ENCODE results near the gene PIEZO1. TPM values are rescaled to one million over a fixed set of nuclear protein-coding genes. Genes with fewer than 3 reads are reported as not detected.
A peak's percentile ranks its signal among the peaks of the same experiment; 100 is the strongest.

Gene PIEZO1
- total and polyA plus RNA-seq, 10 of the 15 experiments (the other 5 are each of a cell fraction or from before 2014, with no cell fraction given) = 1.3 to 169 (median 33.4) TPM

GRCh38 chr16:88681709-88682451 lies 103.1 kb downstream of the PIEZO1 start (continued):
- TF ChIP-seq MLLT1 (IDR thresholded peaks at IDR 0.05) (no peak; the same call in 1 of the 2 replicates), HSF1 (IDR thresholded peaks at IDR 0.05; ENCODE audit: low read depth, low read length) (no peak), SIX5 (IDR thresholded peaks at IDR 0.05; ENCODE audit: low read depth, low read length, severe bottlenecking) (no peak), PML (IDR thresholded peaks at IDR 0.05; ENCODE audit: low read length) (no peak), ZNF592 (IDR thresholded peaks at IDR 0.05) (no peak), MEF2A (IDR thresholded peaks at IDR 0.05; ENCODE audit: insufficient read depth, low read depth, low read length) (0 out of 2 replicates have a peak, but pooled peaks have one; percentile 51), CBX3 (IDR thresholded peaks at IDR 0.05; ENCODE audit: borderline replicate concordance, low read depth) (no peak), E2F8 (IDR thresholded peaks at IDR 0.05; ENCODE audit: low read depth, partially characterized antibody) (no peak), YY1 (IDR thresholded peaks at IDR 0.05; ENCODE audit: low read depth, low read length) (peak; percentile 59; the same call in 1 of the 2 replicates), HDGF (IDR thresholded peaks at IDR 0.05) (peak; percentile 55; the same call in 1 of the 2 replicates), TAF1 (IDR thresholded peaks at IDR 0.05; ENCODE audit: borderline replicate concordance, low read depth, low read length) (peak; percentile 65; the same call in 1 of the 2 replicates), SMAD5 (IDR thresholded peaks at IDR 0.05; ENCODE audit: low read depth) (no peak), POLR2A (IDR thresholded peaks at IDR 0.05; ENCODE audit: low read depth, low read length) (peak; percentile 78), GABPA (IDR thresholded peaks at IDR 0.05; ENCODE audit: low read depth) (no peak), RAD21 (IDR thresholded peaks at IDR 0.05; ENCODE audit: insufficient read depth, low read depth, low read length) (no peak), ZNF207 (IDR thresholded peaks at IDR 0.05; ENCODE audit: borderline replicate concordance) (peak; percentile 59; the same call in 1 of the 2 replicates), IRF3 (IDR thresholded peaks at IDR 0.05) (peak; percentile 35; the same call in 1 of the 2 replicates), RCOR1 (conservative IDR thresholded peaks at IDR 0.05; ENCODE audit: low read depth, low read length) (no peak)

All from GM12878 (cell line).